Suprapubic skin (tissue), 4 donors: ENCODE data around the gene OTOG. TPM values are rescaled to one million over a fixed set of nuclear protein-coding genes. Genes with fewer than 3 reads are reported as not detected.

ENCODE experiments used
- DNase-seq, 2 donors: peaks; one replicate each; pipeline ENCODE4 v3.0.0-alpha.2; 2019; ENCODE audit warnings: low spot score in 2 of 2
- H3K27ac ChIP-seq: fragments of 200-600 bp; sonication (generic); one replicate; pipeline ENCODE4 v1.5.1; 2019
- H3K27me3 ChIP-seq: fragments of 200-600 bp; sonication (generic); one replicate; pipeline ENCODE4 v1.5.1; 2019
- H3K36me3 ChIP-seq: fragments of 200-600 bp; sonication (generic); one replicate; pipeline ENCODE4 v1.5.1; 2019
- H3K4me1 ChIP-seq: fragments of 200-600 bp; sonication (generic); one replicate; pipeline ENCODE4 v1.5.1; 2019
- H3K4me3 ChIP-seq: fragments of 200-600 bp; sonication (generic); one replicate; pipeline ENCODE4 v1.5.1; 2019; ENCODE audit warnings: mild to moderate bottlenecking
- H3K9me3 ChIP-seq: fragments of 200-600 bp; sonication (generic); one replicate; pipeline ENCODE4 v1.5.1; 2019
- EP300 ChIP-seq: sonication (generic); formaldehyde crosslinking; IDR thresholded peaks from one replicate; pipeline ENCODE4 v1.6.1; 2017; ENCODE audit warnings: antibody characterized with exemption
- POLR2A ChIP-seq, 2 donors: fragments of 450-650 bp; IDR thresholded peaks; one replicate each; pipeline ENCODE4 v1.6.1; 2017; ENCODE audit warnings: antibody characterized with exemption in 2 of 2, mild to moderate bottlenecking in 2 of 2, moderate library complexity in 2 of 2
- POLR2AphosphoS5 ChIP-seq, 3 donors: sonication (generic); formaldehyde crosslinking; IDR thresholded peaks; one replicate each; pipeline ENCODE4 v1.6.1; 2017; ENCODE audit warnings: antibody characterized with exemption in 3 of 3
- WGBS: methylation state at CpG from one replicate; pipeline ENCODE4 v1.1.5; 2018; 5-methylcytosine and 5-hydroxymethylcytosine counted together
- total RNA-seq, 4 donors: library from RNA; depleted of rRNA; stranded (reverse); fragments of >200 nt; gene quantifications; one replicate each; pipeline ENCODE4 v1.1.0, GENCODE V29; 2016
- TF ChIP-seq, protein P1 (sequence below), 2 donors: fragments of 200-600 bp in 1 of 2; fragments of 450-650 bp in 1 of 2; sonication (generic) in 1 of 2; IDR thresholded peaks; one replicate each; pipeline ENCODE4 v1.5.1; 2016 to 2019; ENCODE audit warnings: antibody characterized with exemption in 2 of 2, mild to moderate bottlenecking in 1 of 2, moderate library complexity in 1 of 2

OTOG gene
- total RNA-seq, 4 donors from 2014 or later = not detected

DNA sequence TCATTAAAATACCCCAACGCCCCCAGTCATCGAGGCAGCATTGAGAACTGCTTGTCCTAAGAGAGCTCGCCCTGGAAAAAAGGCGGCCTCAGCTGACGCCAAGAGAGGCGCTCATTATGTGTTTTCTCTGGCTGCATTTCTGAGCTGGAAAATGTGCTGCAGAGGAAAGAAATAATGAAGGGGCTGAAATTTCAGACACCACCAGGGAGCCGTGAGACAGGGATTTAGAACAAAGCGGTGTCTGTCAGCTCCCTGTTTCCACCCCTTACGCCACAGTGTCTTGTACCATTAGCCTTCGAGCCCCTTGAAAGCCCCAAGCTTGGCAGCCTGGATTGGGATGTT, 17.2 kb upstream of the OTOG start:
- Histone ChIP-seq H3K4me1 (no peaks in the 10 kb centered on the region), H3K4me3 (no peak overlapping the region), H3K9me3 (no peaks in the 10 kb centered on the region), H3K27ac (no peak overlapping the region), H3K27me3 (peaks cover 24% of the 10 kb centered on the region), H3K36me3 (no peaks in the 10 kb centered on the region)
- DNase-seq = no peak
- 71% methylated on average over 10 of the region's 10 CpGs for whole genome bisulfite sequencing
- no peak for TF ChIP-seq POLR2AphosphoS5 (IDR thresholded peaks at IDR 0.05)
- TF ChIP-seq POLR2A (IDR thresholded peaks at IDR 0.05) = no peak
- TF ChIP-seq, protein P1, sequence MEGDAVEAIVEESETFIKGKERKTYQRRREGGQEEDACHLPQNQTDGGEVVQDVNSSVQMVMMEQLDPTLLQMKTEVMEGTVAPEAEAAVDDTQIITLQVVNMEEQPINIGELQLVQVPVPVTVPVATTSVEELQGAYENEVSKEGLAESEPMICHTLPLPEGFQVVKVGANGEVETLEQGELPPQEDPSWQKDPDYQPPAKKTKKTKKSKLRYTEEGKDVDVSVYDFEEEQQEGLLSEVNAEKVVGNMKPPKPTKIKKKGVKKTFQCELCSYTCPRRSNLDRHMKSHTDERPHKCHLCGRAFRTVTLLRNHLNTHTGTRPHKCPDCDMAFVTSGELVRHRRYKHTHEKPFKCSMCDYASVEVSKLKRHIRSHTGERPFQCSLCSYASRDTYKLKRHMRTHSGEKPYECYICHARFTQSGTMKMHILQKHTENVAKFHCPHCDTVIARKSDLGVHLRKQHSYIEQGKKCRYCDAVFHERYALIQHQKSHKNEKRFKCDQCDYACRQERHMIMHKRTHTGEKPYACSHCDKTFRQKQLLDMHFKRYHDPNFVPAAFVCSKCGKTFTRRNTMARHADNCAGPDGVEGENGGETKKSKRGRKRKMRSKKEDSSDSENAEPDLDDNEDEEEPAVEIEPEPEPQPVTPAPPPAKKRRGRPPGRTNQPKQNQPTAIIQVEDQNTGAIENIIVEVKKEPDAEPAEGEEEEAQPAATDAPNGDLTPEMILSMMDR (IDR thresholded peaks at IDR 0.05) = no peak
- no peak for TF ChIP-seq EP300

DNA sequence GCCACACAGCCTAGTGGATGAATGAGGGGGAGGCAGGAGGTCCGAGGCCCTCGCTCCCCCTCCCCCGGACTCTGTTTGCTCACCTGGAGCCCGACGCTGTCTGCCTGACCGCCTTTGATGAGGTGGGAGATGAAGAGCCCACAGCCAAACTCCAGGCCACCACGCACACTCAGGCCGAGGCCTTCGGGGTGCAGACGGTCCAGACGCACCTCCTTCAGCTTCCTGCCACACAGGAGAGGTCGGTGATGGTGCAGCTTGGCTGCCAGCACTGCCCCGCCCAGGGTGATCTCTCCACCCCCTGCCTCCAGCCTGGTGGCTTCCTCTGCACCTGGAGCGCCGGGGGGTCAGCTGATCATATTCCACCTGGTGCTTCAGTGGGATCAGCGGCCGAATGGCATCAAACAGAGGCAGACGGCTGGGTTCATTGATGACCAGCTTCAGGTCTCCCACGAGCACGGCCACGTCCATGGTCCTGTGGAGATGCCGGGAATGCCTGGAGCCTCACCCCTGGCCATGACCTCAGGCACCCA, 15.9 kb upstream of the OTOG start:
- TF ChIP-seq POLR2A (IDR thresholded peaks at IDR 0.05) (no peak), EP300 (no peak), POLR2AphosphoS5 (IDR thresholded peaks at IDR 0.05) (no peak)
- TF ChIP-seq, protein P1 (IDR thresholded peaks at IDR 0.05) = no peak
- WGBS = 85% methylated on average over 13 of the region's 22 CpGs
- Histone ChIP-seq H3K27me3 (peaks cover 24% of the 10 kb centered on the region), H3K36me3 (no peaks in the 10 kb centered on the region), H3K9me3 (no peaks in the 10 kb centered on the region), H3K4me3 (no peak overlapping the region), H3K4me1 (no peaks in the 10 kb centered on the region), H3K27ac (no peak overlapping the region)
- no peak for DNase-seq

DNA sequence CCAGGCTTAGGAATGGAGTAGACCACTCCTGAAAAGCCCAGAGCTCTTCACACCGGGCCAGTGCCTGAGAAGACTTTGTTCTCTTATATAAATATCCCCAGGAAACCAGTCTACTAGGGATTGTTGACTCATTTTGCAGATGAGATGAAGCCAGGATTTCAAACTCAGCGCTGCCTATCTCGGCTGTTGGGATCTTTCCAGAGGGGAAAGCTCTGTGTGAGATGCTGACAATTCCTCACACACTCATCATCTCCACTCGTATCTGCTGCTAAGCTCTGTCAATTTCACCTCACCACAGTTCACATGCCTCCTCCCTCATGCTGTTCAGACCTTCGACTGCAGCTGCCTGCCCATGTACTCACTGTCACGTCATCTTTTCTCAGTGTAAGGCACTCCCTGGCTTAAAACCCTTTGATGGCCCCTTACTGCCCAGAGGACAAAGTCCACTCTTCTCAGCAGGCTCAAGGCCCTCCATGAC, 15.4 kb upstream of the OTOG start:
- 66% methylated on average over 6 of the region's 6 CpGs for WGBS
- Histone ChIP-seq H3K36me3 (no peaks in the 10 kb centered on the region), H3K4me3 (no peak overlapping the region), H3K4me1 (no peaks in the 10 kb centered on the region), H3K27me3 (peaks cover 20% of the 10 kb centered on the region), H3K27ac (no peak overlapping the region), H3K9me3 (no peaks in the 10 kb centered on the region)
- TF ChIP-seq POLR2AphosphoS5 (IDR thresholded peaks at IDR 0.05) (no peak), EP300 (no peak), POLR2A (IDR thresholded peaks at IDR 0.05) (no peak)
- TF ChIP-seq, protein P1 (IDR thresholded peaks at IDR 0.05) = no peak
- no peak for DNase-seq

DNA sequence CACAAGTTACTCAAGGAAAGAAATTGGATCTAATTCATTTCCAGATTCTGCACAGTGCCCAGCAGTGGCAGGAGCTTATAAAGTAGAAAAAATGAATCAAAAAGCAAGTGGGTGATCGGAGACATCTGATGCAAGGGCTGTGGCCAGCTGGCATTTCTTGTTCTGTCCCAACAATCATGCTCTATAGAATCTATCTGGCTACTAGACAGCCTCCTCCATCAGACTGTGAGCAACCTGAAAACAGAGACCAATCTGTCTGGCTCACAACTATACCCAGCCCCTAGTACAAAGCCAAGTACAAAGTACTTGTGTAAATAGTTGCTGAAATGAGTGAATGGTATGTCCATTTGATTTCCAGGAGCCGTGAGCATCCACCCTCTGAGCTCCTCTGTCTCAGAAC, 14.3 kb upstream of the OTOG start:
- DNase-seq = no peak
- whole genome bisulfite sequencing = 88% methylated on average over 2 of the region's 2 CpGs

DNA sequence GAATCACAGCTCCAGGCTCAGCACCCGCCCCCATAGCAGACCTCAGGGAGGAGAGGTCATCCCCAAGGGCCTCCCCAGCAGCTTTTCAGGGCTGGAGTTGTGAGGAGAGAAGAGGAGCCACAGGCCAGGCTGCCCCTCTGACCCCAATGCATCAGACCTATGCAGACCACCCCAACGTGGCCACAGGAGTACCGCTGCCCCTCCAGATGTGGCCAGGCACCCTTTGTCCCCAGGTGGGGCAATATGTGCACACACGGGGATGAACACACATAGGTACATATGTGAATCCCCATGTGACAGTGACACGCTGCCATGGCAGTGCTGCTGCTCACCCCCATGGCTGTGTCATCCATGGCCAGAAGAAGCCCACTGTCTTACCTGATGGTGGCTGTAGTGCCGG, 13.7 kb upstream of the OTOG start:
- no peak for DNase-seq
- Histone ChIP-seq H3K4me1 (no peaks in the 10 kb centered on the region), H3K36me3 (no peaks in the 10 kb centered on the region), H3K4me3 (no peak overlapping the region), H3K27ac (no peak overlapping the region), H3K9me3 (no peaks in the 10 kb centered on the region), H3K27me3 (peaks cover 18% of the 10 kb centered on the region)
- 80% methylated on average over 4 of the region's 6 CpGs for WGBS
- TF ChIP-seq POLR2A (IDR thresholded peaks at IDR 0.05) (no peak), POLR2AphosphoS5 (IDR thresholded peaks at IDR 0.05) (no peak), EP300 (no peak)
- TF ChIP-seq, protein P1 (IDR thresholded peaks at IDR 0.05) = no peak

More for the DNA sequence above, 14.3 kb upstream of the OTOG start:
- no peak overlapping the region for H3K4me3 ChIP-seq
- H3K27me3 ChIP-seq = peaks cover 20% of the 10 kb centered on the region
- no peaks in the 10 kb centered on the region for H3K9me3 ChIP-seq
- no peak for TF ChIP-seq POLR2A (IDR thresholded peaks at IDR 0.05)
- no peak for TF ChIP-seq POLR2AphosphoS5 (IDR thresholded peaks at IDR 0.05)
- TF ChIP-seq, protein P1 (IDR thresholded peaks at IDR 0.05) = no peak
- TF ChIP-seq EP300 = no peak
- H3K4me1 ChIP-seq = no peaks in the 10 kb centered on the region
- H3K36me3 ChIP-seq = no peaks in the 10 kb centered on the region
- no peak overlapping the region for H3K27ac ChIP-seq
